Suprapubic skin (tissue), 4 donors: Measurements from ENCODE around the gene ANKH.

ENCODE experiments used
- CTCF ChIP-seq, 2 donors: fragments of 200-600 bp in 1 of 2; fragments of 450-650 bp in 1 of 2; sonication (generic) in 1 of 2; IDR thresholded peaks; one replicate each; pipeline ENCODE4 v1.5.1; 2016 to 2019; ENCODE audit warnings: antibody characterized with exemption in 2 of 2, mild to moderate bottlenecking in 1 of 2, moderate library complexity in 1 of 2
- EP300 ChIP-seq: sonication (generic); formaldehyde crosslinking; IDR thresholded peaks from one replicate; pipeline ENCODE4 v1.6.1; 2017; ENCODE audit warnings: antibody characterized with exemption
- POLR2A ChIP-seq, 2 donors: fragments of 450-650 bp; IDR thresholded peaks; one replicate each; pipeline ENCODE4 v1.6.1; 2017; ENCODE audit warnings: antibody characterized with exemption in 2 of 2, mild to moderate bottlenecking in 2 of 2, moderate library complexity in 2 of 2
- POLR2AphosphoS5 ChIP-seq, 3 donors: sonication (generic); formaldehyde crosslinking; IDR thresholded peaks; one replicate each; pipeline ENCODE4 v1.6.1; 2017; ENCODE audit warnings: antibody characterized with exemption in 3 of 3

- TF ChIP-seq POLR2AphosphoS5 (IDR thresholded peaks at IDR 0.05) (no peak), CTCF (IDR thresholded peaks at IDR 0.05) (no peak), POLR2A (IDR thresholded peaks at IDR 0.05) (no peak), EP300 (no peak)
Measured at GRCh38 chr5:14915291-14915952, 43.8 kb upstream of the ANKH start.
